Measurements from ENCODE around the gene INSRR. TPM values are rescaled to one million over a fixed set of nuclear protein-coding genes. Genes with fewer than 3 reads are reported as not detected.

The INSRR gene
- total RNA-seq, 1 donor from 2014 or later = 0.07 TPM

GRCh38 chr1:156899956-156900718, 41.2 kb upstream of the INSRR start:
- Mint-ChIP-seq H3K4me1 (peaks cover 37% of the 10 kb centered on the region), H3K4me3 (no peak overlapping the region), H3K36me3 (ENCODE audit: low read depth) (no peaks in the 10 kb centered on the region), H3K27ac (ENCODE audit: unreplicated experiment) (no peak overlapping the region), H3K9me3 (no peaks in the 10 kb centered on the region), H3K27me3 (ENCODE audit: low read depth) (peaks cover 15% of the 10 kb centered on the region)
- TF ChIP-seq CTCF (conservative IDR thresholded peaks at IDR 0.05) = no peak
- DNase-seq (ENCODE audit: low read depth, low spot score) = no peak

GRCh38 chr1:156898971-156899664, 40.2 kb upstream of the INSRR start:
- no peak for DNase-seq (ENCODE audit: low read depth, low spot score)
- H3K27me3 Mint-ChIP-seq (ENCODE audit: low read depth) = peaks cover 23% of the 10 kb centered on the region
- no peaks in the 10 kb centered on the region for H3K9me3 Mint-ChIP-seq
- no peak for TF ChIP-seq CTCF (conservative IDR thresholded peaks at IDR 0.05)
- H3K4me1 Mint-ChIP-seq = peaks cover 42% of the 10 kb centered on the region
- peak overlapping the region; percentile 3 for H3K27ac Mint-ChIP-seq (ENCODE audit: unreplicated experiment)
- H3K36me3 Mint-ChIP-seq (ENCODE audit: low read depth) = no peaks in the 10 kb centered on the region
- H3K4me3 Mint-ChIP-seq = no peak overlapping the region

GRCh38 chr1:156898161-156898566, 39.2 kb upstream of the INSRR start:
- TF ChIP-seq CTCF (conservative IDR thresholded peaks at IDR 0.05) = no peak
- Mint-ChIP-seq H3K27ac (ENCODE audit: unreplicated experiment) (peak overlapping the region; percentile 41), H3K4me1 (peaks cover 40% of the 10 kb centered on the region), H3K4me3 (no peak overlapping the region), H3K9me3 (no peaks in the 10 kb centered on the region), H3K36me3 (ENCODE audit: low read depth) (no peaks in the 10 kb centered on the region), H3K27me3 (ENCODE audit: low read depth) (peaks cover 29% of the 10 kb centered on the region)
- no peak for DNase-seq (ENCODE audit: low read depth, low spot score)

GRCh38 chr1:156897078-156897825, 38.3 kb upstream of the INSRR start:
- no peak for DNase-seq (ENCODE audit: low read depth, low spot score)
- Mint-ChIP-seq H3K4me3 (peak overlapping the region; percentile 38), H3K27ac (ENCODE audit: unreplicated experiment) (no peak overlapping the region), H3K36me3 (ENCODE audit: low read depth) (no peaks in the 10 kb centered on the region), H3K9me3 (no peaks in the 10 kb centered on the region), H3K4me1 (peaks cover 43% of the 10 kb centered on the region), H3K27me3 (ENCODE audit: low read depth) (peaks cover 38% of the 10 kb centered on the region)
- TF ChIP-seq CTCF (conservative IDR thresholded peaks at IDR 0.05) = no peak

- TF ChIP-seq CTCF (conservative IDR thresholded peaks at IDR 0.05) = no peak
- Mint-ChIP-seq H3K9me3 (no peaks in the 10 kb centered on the region), H3K36me3 (ENCODE audit: low read depth) (no peaks in the 10 kb centered on the region), H3K4me1 (peaks cover 47% of the 10 kb centered on the region), H3K4me3 (peak overlapping the region; percentile 38), H3K27me3 (ENCODE audit: low read depth) (peaks cover 45% of the 10 kb centered on the region), H3K27ac (ENCODE audit: unreplicated experiment) (peak overlapping the region; percentile 27)
- no peak for DNase-seq (ENCODE audit: low read depth, low spot score)
Observed at GRCh38 chr1:156896490-156897033, 37.6 kb upstream of the INSRR start.

Measured in neural crest cell (in vitro differentiated cells).